H1 (cell line): ENCODE results near the gene CDKN2C. TPM values are rescaled to one million over a fixed set of nuclear protein-coding genes. Genes with fewer than 3 reads are reported as not detected.

Experiments used
- CTCF ChIA-PET: fragments of 300-600 bp; sonication (Branson Sonifier 250); formaldehyde crosslinking; loops from one replicate; lab custom pipeline; 2021; ENCODE audit not compliant: partially characterized antibody; lab: Charles Lee
- POLR2A ChIA-PET: fragments of 300-600 bp; sonication (Branson Sonifier 250); formaldehyde crosslinking; loops from one replicate; lab custom pipeline; 2021; ENCODE audit warnings: inconsistent platforms; ENCODE audit not compliant: partially characterized antibody; lab: Charles Lee
- DNase-seq, 2 experiments: peaks; one replicate each; pipeline versions ENCODE4 v3.0.0 to v3.0.0-alpha.2; 2010 to 2022; ENCODE audit warnings: low spot score in 2 of 2, low read depth in 1 of 2, mixed read lengths in 1 of 2
- FAIRE-seq: peaks from 2 replicates; lab custom pipeline; 2011; peaks lifted over from hg19 to GRCh38; lab: Jason Lieb, UNC
- H2AFZ ChIP-seq: 2 replicates; pipeline ENCODE4 v1.8.1; 2012; ENCODE audit warnings: low read length, inconsistent platforms
- H2AK5ac ChIP-seq: 2 replicates; pipeline ENCODE4 v1.6.1; 2013; ENCODE audit warnings: low read depth, low read length
- H2BK120ac ChIP-seq: replicated peaks from 2 replicates; pipeline ENCODE3; 2013; ENCODE audit warnings: low read depth, low read length, inconsistent platforms
- H2BK12ac ChIP-seq: 2 replicates; pipeline ENCODE4 v1.6.1; 2013; ENCODE audit warnings: low read depth, low read length
- H2BK15ac ChIP-seq: 2 replicates; pipeline ENCODE4 v1.6.1; 2013; ENCODE audit warnings: low read length
- H2BK20ac ChIP-seq: 2 replicates; pipeline ENCODE4 v1.6.1; 2013; ENCODE audit warnings: low read length
- H2BK5ac ChIP-seq: 2 replicates; pipeline ENCODE4 v1.6.1; 2013; ENCODE audit warnings: low read depth, low read length
- H3K14ac ChIP-seq: 2 replicates; pipeline ENCODE4 v1.6.1; 2013; ENCODE audit warnings: inconsistent platforms; ENCODE audit not compliant: insufficient read length
- H3K18ac ChIP-seq: 2 replicates; pipeline ENCODE4 v1.6.1; 2013; ENCODE audit warnings: low read length; ENCODE audit errors: extremely low read depth
- H3K23ac ChIP-seq: 2 replicates; pipeline ENCODE4 v1.6.1; 2013; ENCODE audit warnings: inconsistent platforms; ENCODE audit not compliant: insufficient read length
- H3K23me2 ChIP-seq: 2 replicates; pipeline ENCODE4 v1.6.1; 2013; ENCODE audit warnings: low read depth, low read length
- H3K27ac ChIP-seq: 2 replicates; pipeline ENCODE4 v1.6.1; 2011; ENCODE audit warnings: low read depth, low read length, inconsistent platforms
- H3K27me3 ChIP-seq, 4 experiments: replicated peaks in 1 of 4; 1 replicate in 1 of 4; 2 replicates in 3 of 4; pipeline versions ENCODE4 v1.6.1 to v1.8.1; 2011 to 2013; ENCODE audit warnings: low read length in 3 of 4, mild to moderate bottlenecking in 3 of 4, inconsistent platforms in 2 of 4, mixed read lengths in 2 of 4, moderate library complexity in 1 of 4; ENCODE audit not compliant: control insufficient read depth in 3 of 4, insufficient read depth in 3 of 4; ENCODE audit errors: extremely low read depth in 1 of 4
- H3K36me3 ChIP-seq, 4 experiments: 2 replicates each; pipeline versions ENCODE4 v1.6.1 to v1.8.1; 2011 to 2013; ENCODE audit warnings: mild to moderate bottlenecking in 4 of 4, low read length in 3 of 4, moderate library complexity in 2 of 4, control low read depth in 1 of 4, inconsistent platforms in 1 of 4; ENCODE audit not compliant: insufficient read depth in 4 of 4, control insufficient read depth in 2 of 4
- H3K4ac ChIP-seq: replicated peaks from 2 replicates; pipeline ENCODE3; 2013; ENCODE audit warnings: low read length, low read depth, mixed read lengths, inconsistent platforms; ENCODE audit not compliant: insufficient read length
- H3K4me1 ChIP-seq, 4 experiments: replicated peaks in 1 of 4; 1 replicate in 1 of 4; 2 replicates in 3 of 4; pipeline versions ENCODE4 v1.6.1 to v1.8.1; 2011 to 2013; ENCODE audit warnings: low read length in 3 of 4, inconsistent platforms in 2 of 4, mixed read lengths in 1 of 4; ENCODE audit not compliant: insufficient read depth in 4 of 4, control insufficient read depth in 3 of 4
- H3K4me2 ChIP-seq, 2 experiments: 2 replicates each; pipeline versions ENCODE4 v1.6.1 to v1.8.1; 2011 to 2013; ENCODE audit warnings: low read depth in 2 of 2, low read length in 2 of 2, control low read depth in 1 of 2, inconsistent platforms in 1 of 2, mild to moderate bottlenecking in 1 of 2; ENCODE audit not compliant: insufficient read depth in 1 of 2
- H3K4me3 ChIP-seq, 4 experiments: fragments of 200-600, 300-600 bp in 1 of 4; sonication (generic), shearing (Covaris generic), sonication (Bioruptor Twin) in 1 of 4; 2 replicates each; pipeline versions ENCODE4 v1.5.1 to v1.8.1; 2011 to 2016; ENCODE audit warnings: low read length in 4 of 4, low read depth in 3 of 4, control low read depth in 2 of 4, inconsistent platforms in 2 of 4, mild to moderate bottlenecking in 2 of 4, mixed read lengths in 1 of 4, moderate library complexity in 1 of 4; ENCODE audit not compliant: insufficient read depth in 2 of 4; ENCODE audit errors: extremely low read depth in 1 of 4
- H3K56ac ChIP-seq: replicated peaks from 2 replicates; pipeline ENCODE3; 2013; ENCODE audit warnings: low read depth, mild to moderate bottlenecking, mixed read lengths, low read length, inconsistent platforms; ENCODE audit not compliant: insufficient read length
- H3K79me1 ChIP-seq: 2 replicates; pipeline ENCODE4 v1.6.1; 2013; ENCODE audit warnings: low read depth, low read length, control low read depth
- H3K79me2 ChIP-seq, 2 experiments: 2 replicates each; pipeline versions ENCODE4 v1.6.1 to v1.8.1; 2012 to 2013; ENCODE audit warnings: low read length in 2 of 2, mild to moderate bottlenecking in 2 of 2, inconsistent platforms in 1 of 2; ENCODE audit not compliant: insufficient read depth in 2 of 2, control insufficient read depth in 1 of 2
- H3K9ac ChIP-seq, 4 experiments: replicated peaks in 1 of 4; 1 replicate in 1 of 4; 2 replicates in 3 of 4; pipeline versions ENCODE4 v1.6.1 to v1.8.1; 2011 to 2013; ENCODE audit warnings: low read depth in 3 of 4, low read length in 3 of 4, control low read depth in 2 of 4, mild to moderate bottlenecking in 2 of 4, moderate library complexity in 2 of 4, inconsistent platforms in 1 of 4; ENCODE audit errors: extremely low read depth in 1 of 4
- H3K9me3 ChIP-seq, 2 experiments: 2 replicates each; pipeline versions ENCODE4 v1.6.1 to v1.8.1; 2012 to 2013; ENCODE audit warnings: mild to moderate bottlenecking in 2 of 2, moderate library complexity in 2 of 2, control low read depth in 1 of 2, inconsistent platforms in 1 of 2, low read depth in 1 of 2, low read length in 1 of 2, mixed read lengths in 1 of 2; ENCODE audit not compliant: insufficient read depth in 2 of 2
- H4K20me1 ChIP-seq, 2 experiments: replicated peaks in 1 of 2; 2 replicates each; pipeline versions ENCODE3 to v1.8.1; 2011 to 2013; ENCODE audit warnings: inconsistent platforms in 2 of 2, low read length in 2 of 2, mild to moderate bottlenecking in 1 of 2; ENCODE audit not compliant: insufficient read depth in 2 of 2, control insufficient read depth in 1 of 2
- H4K5ac ChIP-seq: 2 replicates; pipeline ENCODE4 v1.6.1; 2013; ENCODE audit warnings: low read length, low read depth, mixed read lengths, inconsistent platforms; ENCODE audit not compliant: insufficient read length
- H4K8ac ChIP-seq: 2 replicates; pipeline ENCODE4 v1.8.0; 2013; ENCODE audit warnings: mild to moderate bottlenecking, moderate library complexity, low read length, inconsistent platforms; ENCODE audit not compliant: insufficient read depth; ENCODE audit errors: extremely low read depth
- H4K91ac ChIP-seq: replicated peaks from 2 replicates; pipeline ENCODE3; 2013; ENCODE audit warnings: low read length, mixed read lengths, inconsistent platforms; ENCODE audit not compliant: insufficient read length
- POU5F1 ChIP-seq: IDR thresholded peaks from 2 replicates; pipeline ENCODE4 v1.6.1; 2011; ENCODE audit warnings: low read depth, mild to moderate bottlenecking, low read length, moderate library complexity
- RFX5 ChIP-seq: IDR thresholded peaks from 2 replicates; pipeline ENCODE4 v1.6.1; 2011; ENCODE audit warnings: low read depth, low read length, improper control_type of control experiment, borderline replicate concordance
- RXRA ChIP-seq: IDR thresholded peaks from 2 replicates; pipeline ENCODE4 v1.6.1; 2011; ENCODE audit warnings: low read depth, mild to moderate bottlenecking, low read length, moderate library complexity; ENCODE audit not compliant: insufficient read depth
- TCF12 ChIP-seq: IDR thresholded peaks from 2 replicates; pipeline ENCODE4 v1.6.1; 2011; ENCODE audit warnings: low read depth, mild to moderate bottlenecking, low read length
- WGBS, 2 experiments: shearing (Covaris generic) in 1 of 2; methylation state at CpG; one replicate each; pipeline versions ENCODE4 v1.1.6 to v1.1.7; 2013 to 2015; ENCODE audit warnings: low lambda C conversion rate in 2 of 2, mixed read lengths in 2 of 2, inconsistent platforms in 1 of 2, low coverage in 1 of 2, missing lambda C conversion rate in 1 of 2; ENCODE audit not compliant: insufficient replicate concordance in 2 of 2, insufficient coverage in 1 of 2, insufficient read length in 1 of 2; ENCODE audit errors: extremely low coverage in 1 of 2, missing lambda C conversion rate in 1 of 2; 5-methylcytosine and 5-hydroxymethylcytosine counted together
- polyA plus RNA-seq, 7 experiments: library from polyadenylated mRNA; depleted of rRNA in 3 of 7; stranded (reverse) in 5 of 7; unstranded in 2 of 7; fragments of >200 nt in 5 of 7; fragments of 200-250 nt in 2 of 7; gene quantifications; 1 replicate in 5 of 7; 2 replicates in 1 of 7; 4 replicates in 1 of 7; pipeline versions ENCODE4 v1.2.1 to v1.2.3, GENCODE V29; 2011 to 2013; ENCODE audit warnings: missing spikeins in 2 of 7, mixed read lengths in 2 of 7
- total RNA-seq: library from RNA; stranded (reverse); fragmentation: NEBNext Ultra II Directional; extraction: Animal tissue kit (Norgen Biotek cat#: 25700); gene quantifications from 2 replicates; pipeline ENCODE4 v1.2.1, GENCODE V29; 2021

CDKN2C gene
- total and polyA plus RNA-seq, 2 of the 8 experiments (the other 6 are each of a cell fraction or from before 2014, with no cell fraction given): not detected

DNA sequence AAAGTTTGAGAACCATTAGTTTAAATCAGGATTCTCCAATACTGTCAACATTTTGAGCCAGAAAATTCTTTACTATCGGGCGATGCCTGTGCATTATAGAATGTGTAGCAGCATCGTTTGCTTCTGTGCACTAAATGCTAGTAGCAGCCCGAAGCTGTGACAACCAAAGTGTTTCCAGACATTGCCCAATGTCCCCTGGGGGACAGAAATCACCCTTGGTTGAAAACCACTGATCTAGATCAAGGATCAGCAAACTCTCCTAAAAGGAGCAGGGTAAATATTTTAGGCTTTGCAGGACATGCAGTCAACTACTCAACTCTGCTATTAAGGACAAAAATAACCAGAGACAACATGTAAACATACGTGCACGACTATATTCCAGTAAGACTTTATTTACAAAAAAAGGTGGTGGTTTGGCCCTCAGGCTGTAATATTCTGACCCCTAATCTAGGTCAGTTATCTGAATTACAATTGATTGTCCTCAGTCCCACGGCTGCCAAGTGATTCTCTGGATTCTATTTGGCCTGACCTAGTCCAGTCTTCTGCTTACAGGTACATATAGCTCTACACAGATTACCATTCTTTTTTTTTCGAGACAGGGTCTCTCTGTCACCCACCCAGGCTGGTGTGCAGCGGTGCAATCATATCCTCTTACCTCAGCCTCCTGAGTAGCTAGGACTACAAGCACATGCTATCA lies 20.6 kb upstream of the CDKN2C start:
- Histone ChIP-seq H2AFZ (no peak overlapping the region), H4K8ac (no peak overlapping the region), H2BK15ac (no peak overlapping the region), H4K91ac (no peak overlapping the region), H2BK12ac (no peak overlapping the region), H3K4me3 (no peak overlapping the region), H3K14ac (no peak overlapping the region), H3K56ac (no peak overlapping the region), H3K18ac (no peak overlapping the region), H3K27ac (no peak overlapping the region), H4K5ac (no peak overlapping the region), H3K27me3 (peaks cover 0 to 1% (median 0%) of the 10 kb centered on the region in 4 experiments; a peak in 1 of 7 replicates), H3K9me3 (peaks cover 0 to 5% of the 10 kb centered on the region in 2 experiments; a peak in 1 of 4 replicates), H3K4me2 (no peak overlapping the region), H2AK5ac (no peak overlapping the region), H3K4me1 (no peaks in the 10 kb centered on the region), H2BK120ac (no peak overlapping the region), H3K9ac (no peak overlapping the region), H3K79me1 (peaks cover 8% of the 10 kb centered on the region; the same call in 1 of the 2 replicates), H2BK5ac (no peak overlapping the region), H3K23ac (no peak overlapping the region), H2BK20ac (no peak overlapping the region), H4K20me1 (peaks cover 4 to 6% of the 10 kb centered on the region in 2 experiments), H3K36me3 (no peaks in the 10 kb centered on the region), H3K4ac (no peak overlapping the region), H3K23me2 (no peaks in the 10 kb centered on the region), H3K79me2 (peaks cover 4 to 75% of the 10 kb centered on the region in 2 experiments)
- FAIRE-seq (no peak), DNase-seq (no peak)
- TF ChIP-seq POU5F1: no peak
- no peak for TF ChIP-seq TCF12
- no peak for TF ChIP-seq RFX5
- no peak for TF ChIP-seq RXRA
- WGBS, 2 experiments: 87% methylated on average over 9 of the region's 9 CpGs; no CpG with 5 or more reads in 1 of the 2 experiments
- ChIA-PET POLR2A (interaction anchor here (1.5 kb wide), 1 partner anchor 9 kb away, joined by 5 read pairs; no protein-coding TSS in a partner anchor), CTCF (interaction anchor here (0.6 to 1.9 kb wide), 8 partner anchors 8 to 478 kb away, joined by 3 to 6 read pairs (median 3); partner anchors contain the start of gene CDKN2C)
